Measurements from ENCODE around the gene CCDC159.
"Not testable (repeated sequence)": the region's sequence is repeated elsewhere in the genome, so short reads cannot be mapped to it uniquely, and the experiment has no call there.

CCDC159 gene, protein sequence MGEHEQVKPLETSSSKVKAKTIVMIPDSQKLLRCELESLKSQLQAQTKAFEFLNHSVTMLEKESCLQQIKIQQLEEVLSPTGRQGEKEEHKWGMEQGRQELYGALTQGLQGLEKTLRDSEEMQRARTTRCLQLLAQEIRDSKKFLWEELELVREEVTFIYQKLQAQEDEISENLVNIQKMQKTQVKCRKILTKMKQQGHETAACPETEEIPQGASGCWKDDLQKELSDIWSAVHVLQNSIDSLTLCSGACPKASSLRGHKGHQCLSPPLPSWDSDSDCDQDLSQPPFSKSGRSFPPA

DNA sequence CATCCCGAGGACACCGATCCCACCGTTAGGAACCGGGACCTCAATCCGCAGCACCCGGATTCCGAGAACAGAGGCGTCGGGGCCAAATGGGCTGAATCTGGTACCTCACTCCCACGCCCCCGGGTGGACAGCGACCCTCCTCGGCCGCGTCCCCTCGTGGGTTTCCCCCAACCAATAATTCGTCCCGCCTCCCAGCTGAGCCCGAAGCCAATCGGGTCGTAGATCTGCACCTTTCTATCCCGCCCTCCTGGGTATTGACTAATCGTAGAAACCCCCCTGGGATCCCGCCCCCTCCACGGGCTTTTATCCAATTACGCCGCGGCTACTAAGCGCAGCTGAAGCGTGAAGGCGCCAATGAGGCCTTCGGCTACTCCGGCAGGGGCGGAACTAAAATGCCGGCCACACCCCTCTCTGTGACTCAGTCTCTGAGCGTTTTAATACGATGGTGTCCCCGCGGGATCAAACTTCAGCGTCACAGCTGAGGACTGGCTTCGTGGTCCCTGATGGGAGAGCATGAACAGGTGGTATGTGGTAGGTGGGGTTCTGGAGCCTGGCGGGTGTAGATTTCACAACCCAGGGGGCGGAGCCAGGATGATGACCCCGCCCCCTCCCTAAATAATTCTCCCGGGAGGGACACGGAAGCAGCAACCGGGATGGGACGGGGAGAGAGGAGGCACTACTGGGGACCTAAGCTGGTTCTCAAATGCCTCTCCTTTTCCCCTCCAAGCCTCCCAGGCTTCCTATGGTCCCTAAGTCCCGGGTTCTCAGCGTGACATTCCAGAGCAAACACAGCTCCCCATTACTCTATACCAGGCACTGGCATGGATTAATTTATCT lies at the start of gene CCDC159, which contains the start of gene TMEM205:
TSS of gene CCDC159 (plus strand) at position 416 of the 837 bp plus-strand sequence. CDS start at position 504, 88 bp downstream.
TSS of gene TMEM205 (minus strand) at position 165 of the 837 bp plus-strand sequence. CDS start 649 bp downstream, outside the sequence.
- DNase-seq (ENCODE audit: low read depth in 3 of 3), result peak; percentile 95 to 98 (median 97)

DNA sequence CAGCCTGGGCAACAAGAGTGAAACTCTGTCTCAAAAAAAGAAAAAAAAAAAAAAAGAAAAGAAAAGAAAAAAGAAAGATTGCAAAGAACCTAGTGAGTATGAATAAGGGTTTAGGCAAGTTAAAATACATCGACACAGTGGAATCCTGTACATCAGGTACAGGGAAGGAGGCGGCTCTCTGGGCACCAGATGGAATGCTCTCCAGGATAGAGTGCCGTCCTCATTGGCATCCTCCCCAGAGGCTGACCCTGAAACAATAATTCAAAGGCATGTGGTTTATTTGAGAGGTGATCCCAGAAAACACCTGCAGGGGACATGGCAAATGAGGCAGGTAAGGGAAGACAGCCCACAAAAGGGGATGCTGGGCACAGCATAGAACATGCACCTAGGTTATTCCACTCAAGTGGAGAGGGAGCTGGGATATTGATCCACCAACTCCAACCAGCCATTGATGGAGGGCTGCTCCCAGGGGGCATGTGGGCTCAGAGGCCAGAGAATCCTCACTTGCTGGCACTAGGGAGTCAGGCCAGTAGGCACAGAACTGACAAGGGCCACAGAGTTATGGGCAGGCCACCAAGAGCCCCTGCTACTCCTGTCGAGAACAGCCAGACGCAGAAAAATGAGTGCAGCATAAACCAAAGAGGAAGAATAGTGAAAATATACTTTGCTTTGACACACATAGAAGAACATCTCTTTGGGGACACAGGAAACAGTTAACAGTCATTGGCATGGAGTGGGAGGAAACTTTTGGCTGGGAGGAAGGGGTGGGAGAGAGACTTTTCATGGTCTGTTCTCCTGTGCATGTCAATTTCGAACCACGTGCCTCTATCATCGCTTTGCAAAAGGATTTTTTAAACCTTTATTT lies 46.1 kb upstream of the CCDC159 start:
- DNase-seq (ENCODE audit: low read depth in 3 of 3), result no peak

DNA sequence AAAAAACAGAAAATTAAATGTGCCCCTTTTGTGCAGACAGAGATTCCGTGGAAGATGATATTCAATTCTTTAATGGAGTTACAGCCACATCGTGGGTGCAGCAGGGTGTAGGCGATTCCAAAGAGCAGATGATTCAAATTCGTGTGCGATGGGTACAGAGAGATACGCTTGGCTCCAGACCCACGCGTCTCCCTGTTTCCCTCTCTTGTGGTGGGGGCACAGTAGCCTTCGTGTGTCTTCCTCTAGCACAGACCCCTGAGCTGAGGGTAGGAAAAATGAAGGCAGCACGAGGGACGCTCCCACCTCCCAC lies 45.6 kb upstream of the CCDC159 start:
- DNase-seq (ENCODE audit: low read depth in 3 of 3), result no peak

DNA sequence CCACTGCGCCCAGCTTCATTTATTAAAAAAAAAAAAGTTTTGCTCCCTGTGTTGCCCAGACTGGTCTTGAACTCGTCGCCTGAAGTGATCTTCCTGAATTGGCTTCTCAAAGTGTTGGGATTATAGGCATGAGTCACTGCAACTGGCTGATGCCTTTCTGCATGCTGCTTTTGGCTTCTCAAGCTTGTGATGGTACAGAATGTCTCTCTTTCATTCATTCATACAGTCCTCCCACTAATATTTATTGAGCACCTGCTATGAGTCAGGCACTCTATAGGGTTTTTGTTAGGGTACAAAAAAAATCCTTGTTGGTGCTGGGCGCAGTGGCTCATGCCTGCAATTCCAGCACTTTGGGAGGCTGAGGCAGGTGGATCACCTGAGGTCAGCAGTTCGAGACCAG lies 41.4 kb upstream of the CCDC159 start:
- DNase-seq (ENCODE audit: low read depth in 3 of 3), result no peak

DNA sequence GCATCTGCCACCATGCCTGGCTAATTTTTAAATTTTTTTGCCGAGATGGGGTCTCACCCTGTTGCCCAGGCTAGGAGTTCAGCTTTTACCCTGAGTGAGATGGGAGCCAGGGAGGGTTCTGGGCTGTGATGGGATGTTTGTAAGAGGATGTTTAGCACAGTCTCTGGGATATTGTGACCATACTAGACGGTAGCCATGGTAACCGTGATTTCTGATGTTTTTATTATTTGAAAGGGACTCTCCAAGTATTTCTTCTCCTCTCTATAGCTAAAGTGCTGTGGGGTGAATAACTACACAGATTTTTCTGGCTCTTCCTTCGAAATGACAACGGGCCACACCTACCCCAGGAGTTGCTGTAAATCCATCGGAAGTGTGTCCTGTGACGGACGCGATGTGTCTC lies 40.0 kb upstream of the CCDC159 start:
- DNase-seq (ENCODE audit: low read depth in 3 of 3), result no peak

DNA sequence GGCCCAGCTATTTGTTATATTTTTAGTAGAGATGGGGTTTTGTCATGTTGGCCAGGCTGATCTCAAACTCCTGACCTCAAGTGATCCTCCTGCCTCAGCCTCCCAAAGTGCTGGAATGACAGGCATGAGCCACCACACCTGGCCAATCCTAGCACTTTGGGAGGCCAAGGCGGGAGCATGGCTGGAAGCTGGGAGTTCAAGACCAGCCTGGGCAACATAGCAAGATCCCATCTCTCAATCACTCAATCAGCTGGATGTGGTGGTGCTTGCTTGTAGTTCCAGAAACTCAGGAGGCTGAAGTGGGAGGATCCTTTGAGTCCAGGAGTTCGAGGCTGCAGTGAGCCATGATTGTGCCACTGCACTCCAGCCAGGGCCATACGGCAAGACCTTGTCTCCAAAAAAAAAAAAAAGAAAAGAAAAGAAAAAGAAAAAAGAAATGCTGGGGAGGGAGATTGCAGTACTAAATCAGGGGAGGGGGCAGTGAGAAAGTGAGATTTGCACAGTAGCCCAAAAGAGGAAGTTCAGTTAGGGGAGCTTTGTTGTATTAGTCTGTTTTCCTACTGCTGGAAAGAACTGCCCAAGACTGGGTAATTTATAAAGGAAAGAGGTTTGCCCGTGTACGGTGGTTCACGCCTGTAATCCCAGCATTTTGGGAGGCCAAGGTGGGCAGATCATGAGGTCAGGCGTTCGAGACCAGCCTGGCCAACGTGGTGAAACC lies 25.9 kb upstream of the CCDC159 start:
- not testable (repeated sequence) for DNase-seq (ENCODE audit: low read depth in 3 of 3)

DNA sequence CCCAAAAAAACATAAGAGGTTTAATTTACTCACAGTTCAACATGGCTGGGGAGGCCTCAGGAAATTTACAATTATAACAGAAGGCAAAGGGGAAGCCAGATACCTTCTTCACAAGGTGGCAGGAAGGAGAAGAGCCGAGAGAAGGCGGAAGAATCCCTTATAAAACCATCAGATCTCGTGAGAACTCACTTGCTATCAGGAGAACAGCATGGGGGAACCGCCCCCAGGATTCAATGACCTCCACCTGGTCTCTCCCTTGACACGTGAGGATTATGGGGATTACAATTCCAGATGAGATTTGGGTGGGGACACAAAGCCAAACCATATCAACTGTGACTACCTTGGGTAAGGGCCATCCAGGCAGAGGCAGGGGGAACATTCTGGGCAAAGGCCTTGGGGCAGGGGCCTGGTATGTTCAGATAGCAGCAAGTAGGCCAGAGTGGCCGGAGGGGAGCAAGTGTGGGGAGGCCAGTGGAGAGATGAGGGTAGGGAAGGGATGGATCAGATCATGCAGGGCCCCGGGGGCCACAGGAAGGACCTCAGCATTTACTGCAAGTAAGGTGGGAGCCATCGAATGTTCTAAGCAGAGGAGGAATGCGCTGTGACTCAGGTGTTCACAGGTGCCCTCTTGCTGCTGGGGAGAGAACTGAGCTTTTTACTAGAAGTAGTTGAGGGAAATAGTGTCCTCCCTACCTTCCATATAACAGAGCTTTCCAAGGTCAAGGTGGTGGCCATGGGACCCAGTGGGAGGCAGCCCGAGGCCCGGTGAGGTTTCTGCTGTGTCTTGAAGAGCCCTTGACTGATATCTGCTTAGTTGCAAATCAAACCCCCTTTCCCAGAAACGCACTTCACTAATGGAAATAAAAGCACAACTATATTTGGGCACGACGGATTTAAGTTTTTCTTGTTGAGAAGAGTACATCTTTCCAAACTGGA lies 24.9 kb upstream of the CCDC159 start:
- no peak for DNase-seq (ENCODE audit: low read depth in 3 of 3)

DNA sequence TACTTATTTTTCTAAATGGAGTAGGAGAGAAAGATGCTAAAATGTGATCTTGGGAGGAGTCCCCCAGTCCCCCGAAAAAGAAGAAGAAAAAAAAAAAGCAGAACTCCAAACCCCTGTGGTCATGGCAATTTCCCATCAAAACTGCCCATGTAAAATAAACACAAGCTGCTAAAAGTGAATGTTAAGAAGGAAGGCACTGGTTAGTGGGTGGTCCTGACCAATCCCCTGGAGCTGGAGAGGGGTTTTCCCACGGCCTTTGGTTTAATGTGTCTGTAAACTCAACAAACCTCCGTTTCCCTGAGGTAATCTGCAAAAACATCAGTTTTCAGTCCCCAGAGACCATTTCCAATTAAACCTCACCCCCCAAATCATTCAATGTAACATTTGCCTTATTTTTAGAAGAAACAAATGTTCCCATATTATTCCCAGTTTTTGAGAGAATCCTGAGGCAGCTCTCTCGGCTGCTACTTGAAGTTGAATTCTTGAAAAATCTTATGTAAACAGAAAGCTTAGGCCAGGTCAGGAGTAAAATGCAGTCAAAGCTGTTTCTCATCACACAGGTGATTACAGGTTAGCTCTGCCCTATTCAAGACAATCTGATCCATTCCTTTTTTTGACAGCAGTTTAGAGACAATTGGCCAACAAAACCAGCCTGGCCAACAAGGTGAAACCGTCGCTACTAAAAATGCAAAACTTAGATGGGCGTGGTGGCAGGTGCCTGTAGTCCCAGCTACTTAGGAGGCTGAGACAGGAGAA lies 23.9 kb upstream of the CCDC159 start:
- DNase-seq (ENCODE audit: low read depth in 3 of 3), result no peak

DNA sequence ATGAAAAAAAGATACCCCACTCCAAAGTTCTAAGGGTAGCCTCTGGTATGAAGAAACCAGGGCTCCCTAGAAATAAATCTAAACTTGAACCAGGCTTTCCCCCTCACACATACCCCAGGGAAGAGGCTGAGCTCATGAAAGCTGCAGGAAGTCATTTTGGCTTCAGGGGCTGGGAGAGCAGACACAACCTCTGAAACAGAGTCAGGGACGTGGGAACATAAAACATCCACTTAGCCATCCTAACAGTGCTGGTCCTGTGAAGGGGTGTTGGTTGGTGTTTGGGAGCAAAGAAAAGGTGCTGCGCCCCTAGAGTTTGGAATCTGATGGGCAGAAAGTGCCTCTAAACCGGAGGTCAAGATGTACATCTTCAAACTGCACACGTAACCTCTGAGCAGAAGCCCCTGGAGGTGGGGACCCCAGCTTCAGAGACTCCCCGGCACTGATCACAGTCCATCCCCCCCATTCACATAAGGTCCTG lies 22.7 kb upstream of the CCDC159 start:
- DNase-seq (ENCODE audit: low read depth in 3 of 3), result no peak

DNA sequence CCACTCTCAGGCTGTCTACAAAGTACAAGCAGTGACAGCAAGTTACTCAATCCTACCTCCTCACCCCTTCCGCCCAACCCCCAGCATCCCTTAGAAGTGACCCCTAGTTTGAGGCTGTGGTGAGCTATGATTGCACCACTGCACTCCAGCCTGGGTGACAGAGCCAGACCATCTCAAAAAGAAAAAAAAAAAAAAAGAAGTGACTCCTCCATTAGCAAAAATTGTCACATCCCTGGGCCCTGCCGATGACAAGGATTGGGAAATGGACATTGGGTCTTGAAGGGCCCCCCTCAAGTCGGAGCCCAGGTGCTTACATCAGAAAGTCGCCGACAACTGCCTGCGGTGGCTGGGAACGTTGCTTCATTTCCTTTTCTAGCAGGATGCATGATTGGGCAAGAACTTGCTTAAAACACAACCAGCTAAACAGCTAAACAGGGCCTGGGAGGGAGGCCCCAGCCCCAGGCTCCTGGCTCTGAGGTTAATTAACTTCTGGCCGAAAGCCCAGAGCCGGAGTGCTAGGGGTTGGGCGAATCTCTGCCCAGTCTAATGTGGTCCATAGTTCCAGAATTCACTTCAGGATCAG lies 22.1 kb upstream of the CCDC159 start:
- peak in 1 of 3 donors; percentile 14 for DNase-seq (ENCODE audit: low read depth in 3 of 3)

DNA sequence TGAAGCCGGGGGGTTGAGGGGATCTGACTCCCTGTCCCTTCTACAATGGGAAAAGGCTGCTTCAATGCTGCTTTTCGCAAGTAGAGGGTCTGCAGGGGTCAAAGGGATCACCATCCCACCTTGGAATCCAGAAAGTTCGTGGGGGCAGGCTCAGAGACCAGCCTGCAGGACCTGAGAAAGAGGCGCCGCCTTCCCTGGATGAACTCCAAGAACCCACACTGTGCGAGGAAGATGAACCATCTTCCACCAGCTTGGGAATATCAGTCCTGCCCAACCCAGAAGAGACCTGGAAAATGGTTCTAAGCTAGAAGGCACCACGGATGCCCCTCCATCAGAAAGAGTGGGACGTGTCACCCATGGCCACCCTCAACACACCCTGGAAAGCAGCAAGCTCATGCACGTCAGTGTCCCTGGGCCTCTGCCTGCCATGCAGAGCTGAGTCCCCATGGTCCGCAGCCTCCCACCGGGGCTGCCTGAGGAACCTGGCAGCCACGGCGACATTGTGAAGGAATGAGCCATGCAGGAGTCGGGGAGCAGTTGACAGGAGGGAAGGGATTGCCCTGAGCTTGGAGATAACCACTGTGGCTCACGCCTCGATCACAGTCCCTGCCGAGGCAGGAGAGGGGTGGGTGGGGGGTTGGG lies 21.4 kb upstream of the CCDC159 start:
- DNase-seq (ENCODE audit: low read depth in 3 of 3), result no peak

DNA sequence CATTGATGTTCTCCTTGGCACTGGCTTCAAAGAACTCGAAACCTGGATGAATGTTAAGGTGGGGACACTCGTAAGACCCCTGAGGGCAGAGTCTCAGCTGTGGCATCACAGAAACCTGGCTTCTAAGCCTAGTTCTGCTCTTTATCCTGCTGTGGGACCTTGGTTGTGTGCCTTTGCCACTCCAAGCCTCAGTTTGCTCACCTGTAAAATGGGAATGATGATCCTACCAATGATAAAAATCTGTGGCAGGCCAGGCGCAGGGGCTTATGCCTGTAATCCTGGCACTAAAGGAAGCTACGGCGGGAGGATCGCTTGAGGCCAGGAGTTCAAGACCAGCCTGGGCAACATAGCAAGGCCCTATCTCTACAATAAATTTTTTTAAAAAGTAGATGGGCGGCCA lies 20.8 kb upstream of the CCDC159 start:
- no peak for DNase-seq (ENCODE audit: low read depth in 3 of 3)

DNA sequence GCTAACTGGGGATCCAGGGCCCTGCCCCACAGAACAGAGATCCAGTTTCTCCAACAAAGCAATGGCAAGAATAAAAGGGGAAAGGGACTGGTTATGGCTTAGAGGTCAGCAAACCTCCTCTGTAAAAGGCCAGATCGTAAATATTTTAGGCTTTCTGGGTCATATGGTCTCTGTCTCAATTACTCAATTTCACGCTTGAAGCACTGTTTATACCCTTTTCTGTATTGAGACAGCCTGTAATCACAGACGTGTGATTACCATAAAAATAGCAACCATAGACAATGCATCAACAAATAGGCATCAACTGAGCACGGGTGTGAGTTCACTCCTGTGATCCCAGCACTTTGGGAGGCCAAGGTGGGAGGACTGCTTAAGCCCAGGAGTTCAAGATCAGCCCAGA lies 16.2 kb upstream of the CCDC159 start:
- DNase-seq (ENCODE audit: low read depth in 3 of 3), result no peak

DNA sequence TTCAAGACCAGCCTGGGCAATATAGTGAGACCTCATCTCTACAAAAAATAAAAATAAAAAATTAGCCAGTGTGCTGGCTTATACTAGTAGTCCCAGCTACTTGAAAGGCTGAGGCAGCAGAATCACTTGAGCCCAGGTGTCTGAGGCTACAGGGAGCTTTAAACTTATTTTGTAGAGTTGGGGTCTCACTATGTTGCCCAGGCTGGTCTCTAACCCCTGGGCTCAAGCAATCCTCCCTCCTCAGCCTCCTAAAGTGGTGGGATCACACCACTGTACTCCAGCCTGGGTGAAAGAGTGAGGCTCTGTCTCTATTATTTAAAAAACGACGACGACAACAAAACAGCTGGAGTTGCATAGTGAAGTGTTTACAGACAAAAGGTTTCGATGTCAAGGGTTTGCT lies 14.8 kb upstream of the CCDC159 start:
- DNase-seq (ENCODE audit: low read depth in 3 of 3), result no peak

DNA sequence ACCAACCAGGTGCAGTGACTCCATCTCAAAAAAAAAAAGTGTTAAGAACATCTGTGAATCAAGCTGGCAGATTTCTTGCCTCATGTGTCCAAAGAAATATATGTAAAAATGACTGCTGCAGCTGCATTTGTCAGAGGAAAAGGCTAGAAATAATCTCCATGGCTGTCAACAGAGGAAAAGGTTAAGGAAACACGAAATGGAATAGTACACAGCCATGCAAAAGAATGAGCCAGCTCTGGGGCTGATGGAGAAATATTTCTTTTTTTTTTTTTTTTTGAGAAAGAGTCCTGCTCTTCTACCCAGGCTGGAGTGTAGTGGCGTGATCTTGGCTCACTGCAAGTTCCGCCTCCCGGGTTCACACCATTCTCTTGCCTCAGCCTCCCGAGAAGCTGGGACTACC lies 13.5 kb upstream of the CCDC159 start:
- no peak for DNase-seq (ENCODE audit: low read depth in 3 of 3)

DNA sequence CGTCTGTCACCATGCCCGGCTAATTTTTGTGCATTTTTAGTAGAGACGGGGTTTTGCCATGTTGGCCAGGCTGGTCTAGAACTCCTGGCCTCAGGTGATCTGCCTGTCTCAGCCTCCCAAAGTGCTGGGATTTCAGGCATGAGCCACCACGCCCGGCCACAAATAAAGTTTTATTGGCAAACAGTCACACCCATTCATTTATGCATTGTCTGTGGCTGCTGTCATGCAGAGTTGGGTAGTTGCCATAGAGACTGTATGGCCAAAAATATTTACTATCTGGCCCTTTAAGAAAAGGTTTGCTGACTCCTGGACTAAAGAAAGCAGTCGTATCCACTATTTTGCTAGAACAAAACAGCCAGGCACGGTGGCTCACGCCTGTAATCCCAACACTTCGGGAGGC lies 12.5 kb upstream of the CCDC159 start:
- DNase-seq (ENCODE audit: low read depth in 3 of 3), result not testable (repeated sequence)

DNA sequence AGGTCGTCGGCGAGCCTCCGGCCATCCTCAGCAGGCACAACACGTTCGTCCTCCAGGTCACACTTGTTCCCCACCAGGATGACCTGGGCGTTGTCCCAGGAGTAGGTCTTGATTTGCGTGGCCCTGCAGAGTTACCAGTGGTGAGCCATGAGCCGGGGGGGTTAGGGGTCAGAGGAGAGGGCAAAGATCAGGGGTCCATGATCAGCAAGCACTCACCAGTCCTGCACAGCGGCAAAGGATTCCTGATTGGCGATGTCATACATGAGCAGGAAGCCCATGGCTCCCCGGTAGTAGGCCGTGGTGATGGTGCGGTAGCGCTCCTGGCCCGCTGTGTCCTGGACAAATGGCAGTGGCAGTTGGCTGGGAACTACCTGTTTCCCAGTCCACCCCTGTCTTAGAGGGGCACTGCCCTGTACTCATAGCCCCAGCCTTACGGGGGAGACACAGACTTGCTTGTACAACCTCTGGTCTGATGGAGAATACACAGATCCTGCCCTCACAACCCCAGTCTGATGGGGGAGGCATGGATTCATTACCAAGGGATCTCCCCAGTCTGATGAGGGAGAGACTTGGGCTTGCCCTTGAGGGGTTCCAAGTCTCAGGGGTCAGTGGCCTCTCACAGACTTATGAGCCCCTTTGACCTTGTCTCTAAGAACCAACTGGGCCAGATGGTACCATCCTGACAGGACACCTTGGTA lies 10.7 kb upstream of the CCDC159 start:
- DNase-seq (ENCODE audit: low read depth in 3 of 3), result no peak

DNA sequence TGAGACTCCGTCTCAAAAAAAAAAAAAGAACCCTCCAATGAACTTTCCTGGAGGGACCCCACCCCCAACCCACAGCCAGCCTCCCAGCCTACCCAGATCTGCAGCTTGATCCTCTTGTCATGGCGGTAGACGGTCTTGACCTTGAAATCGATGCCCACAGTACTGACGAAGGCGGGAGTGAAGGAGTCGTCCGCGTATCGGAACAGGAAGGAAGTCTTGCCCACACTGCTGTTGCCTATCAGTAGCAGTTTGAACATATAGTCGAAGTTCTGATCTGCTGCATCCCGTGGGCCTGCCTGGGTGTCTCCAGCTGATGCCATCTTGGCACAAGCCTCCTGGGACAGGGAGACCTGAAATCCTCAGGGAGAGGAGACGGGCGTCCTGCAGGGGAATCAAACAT lies 9.2 kb upstream of the CCDC159 start:
- DNase-seq (ENCODE audit: low read depth in 3 of 3), result no peak

Data from stimulated activated CD4-positive, alpha-beta T cell treated with anti-CD3 and anti-CD28 coated beads, TNF-alpha, amount 100 ng/mL, for 48 hours (primary cell).